IPS-18a (cell line): ENCODE results near the gene TELO2.
"Not testable (repeated sequence)": the region's sequence is repeated elsewhere in the genome, so short reads cannot be mapped to it uniquely, and the experiment has no call there.

ENCODE experiments used
- H3K27ac ChIP-seq: one replicate; pipeline ENCODE4 v1.5.1; 2013; ENCODE audit warnings: low read length
- H3K27me3 ChIP-seq: one replicate; pipeline ENCODE4 v1.6.1; 2013; ENCODE audit warnings: mild to moderate bottlenecking, low read length; ENCODE audit not compliant: control insufficient read depth, insufficient read depth
- H3K36me3 ChIP-seq: one replicate; pipeline ENCODE4 v1.6.1; 2013; ENCODE audit warnings: low read depth, low read length; ENCODE audit not compliant: control insufficient read depth
- H3K4me1 ChIP-seq: one replicate; pipeline ENCODE4 v1.6.1; 2013; ENCODE audit warnings: low read depth, low read length; ENCODE audit not compliant: control insufficient read depth
- H3K4me3 ChIP-seq: one replicate; pipeline ENCODE4 v1.5.1; 2013; ENCODE audit warnings: low read length
- H3K9ac ChIP-seq: one replicate; pipeline ENCODE4 v1.6.1; 2013; ENCODE audit warnings: mild to moderate bottlenecking, low read length, moderate library complexity
- H3K9me3 ChIP-seq: one replicate; pipeline ENCODE4 v1.6.1; 2013; ENCODE audit warnings: low read depth, low read length; ENCODE audit not compliant: control insufficient read depth

TELO2 gene

DNA sequence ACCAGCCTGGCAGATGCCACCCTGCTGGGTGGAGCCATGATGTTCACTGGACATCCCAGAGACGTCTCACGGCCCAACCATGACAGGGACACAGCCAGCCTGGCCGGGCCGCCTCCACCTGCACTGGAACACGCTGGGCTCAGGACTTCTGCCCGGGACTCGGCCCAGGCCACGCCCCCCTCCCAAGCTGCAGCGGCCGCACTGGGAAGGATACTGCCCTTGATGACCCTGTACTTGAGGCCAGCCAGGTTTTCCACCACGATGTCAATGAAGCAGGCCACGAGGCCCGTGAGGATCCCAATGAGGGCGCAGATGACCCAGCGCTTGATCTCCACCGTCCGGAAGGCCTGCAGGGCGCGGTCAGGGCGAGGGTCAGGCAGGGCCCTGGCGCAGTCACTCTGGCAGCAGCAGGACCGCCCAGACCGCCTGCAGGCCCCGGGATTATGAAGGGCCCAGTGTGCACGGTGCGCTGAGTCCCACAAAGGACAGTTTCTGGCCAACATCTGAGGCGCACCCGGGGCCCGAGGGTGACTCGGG lies 32.5 kb upstream of the TELO2 start:
- no peak overlapping the region for H3K9ac ChIP-seq
- H3K9me3 ChIP-seq: no peaks in the 10 kb centered on the region
- H3K36me3 ChIP-seq: peaks cover 13% of the 10 kb centered on the region
- no peak overlapping the region for H3K4me3 ChIP-seq
- H3K27me3 ChIP-seq: no peaks in the 10 kb centered on the region
- no peaks in the 10 kb centered on the region for H3K4me1 ChIP-seq
- no peak overlapping the region for H3K27ac ChIP-seq

DNA sequence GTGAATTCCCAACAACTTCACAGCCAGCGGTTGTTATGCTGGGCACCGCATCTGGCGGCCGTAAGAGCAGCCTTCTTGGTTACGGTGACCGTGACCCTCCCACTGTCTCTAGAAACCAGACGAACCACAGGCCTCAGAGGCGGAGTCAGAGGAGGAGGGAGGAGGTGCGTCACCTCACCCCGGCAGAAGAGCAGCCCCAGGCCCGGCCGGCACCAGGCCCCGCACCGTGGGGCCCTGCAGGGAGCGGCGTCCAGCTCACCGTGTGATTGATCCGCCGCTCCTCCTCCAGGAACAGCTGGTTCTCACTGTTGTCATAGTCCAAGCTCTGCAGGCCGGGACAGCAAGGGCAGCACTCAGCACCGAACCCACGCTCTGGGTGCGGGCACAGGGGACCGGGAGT lies 32.0 kb upstream of the TELO2 start:
- Histone ChIP-seq H3K4me1 (no peaks in the 10 kb centered on the region), H3K27me3 (no peaks in the 10 kb centered on the region), H3K9me3 (no peaks in the 10 kb centered on the region), H3K4me3 (no peak overlapping the region), H3K36me3 (peaks cover 11% of the 10 kb centered on the region), H3K9ac (no peak overlapping the region), H3K27ac (no peak overlapping the region)

DNA sequence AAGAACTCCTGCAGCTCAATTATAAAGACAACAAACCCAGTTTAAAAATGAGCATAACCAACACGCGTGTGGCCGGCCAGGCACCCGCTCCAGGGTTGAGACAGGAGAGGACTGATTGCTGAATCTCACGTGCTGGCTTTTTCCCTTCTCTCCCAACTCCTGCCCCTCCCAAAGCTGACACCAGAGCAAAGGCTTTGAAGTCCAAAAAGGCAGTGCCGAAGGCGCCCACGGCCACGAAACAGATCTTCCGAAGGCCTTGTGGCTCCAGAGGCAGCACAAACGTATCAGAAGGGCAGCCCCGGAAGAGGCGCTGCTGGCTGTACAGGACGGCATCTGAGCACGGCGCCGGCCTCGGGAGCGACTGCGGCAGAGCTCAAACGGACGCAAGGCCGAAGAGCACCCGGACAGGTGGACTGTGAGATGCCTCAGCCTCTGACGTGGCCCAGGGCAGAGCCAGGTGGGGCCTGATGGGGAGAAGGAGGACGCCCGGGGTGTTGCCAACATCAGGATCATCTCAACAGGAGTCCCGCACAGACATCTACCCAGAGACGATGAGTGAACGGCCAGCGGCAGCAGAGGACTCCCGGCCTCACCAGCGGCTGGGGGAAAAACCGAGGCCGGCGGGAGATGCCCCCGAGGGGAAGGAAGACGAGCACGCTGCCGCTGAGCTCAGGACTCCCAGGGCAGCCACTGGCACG lies 28.8 kb upstream of the TELO2 start:
- no peak overlapping the region for H3K4me3 ChIP-seq

DNA sequence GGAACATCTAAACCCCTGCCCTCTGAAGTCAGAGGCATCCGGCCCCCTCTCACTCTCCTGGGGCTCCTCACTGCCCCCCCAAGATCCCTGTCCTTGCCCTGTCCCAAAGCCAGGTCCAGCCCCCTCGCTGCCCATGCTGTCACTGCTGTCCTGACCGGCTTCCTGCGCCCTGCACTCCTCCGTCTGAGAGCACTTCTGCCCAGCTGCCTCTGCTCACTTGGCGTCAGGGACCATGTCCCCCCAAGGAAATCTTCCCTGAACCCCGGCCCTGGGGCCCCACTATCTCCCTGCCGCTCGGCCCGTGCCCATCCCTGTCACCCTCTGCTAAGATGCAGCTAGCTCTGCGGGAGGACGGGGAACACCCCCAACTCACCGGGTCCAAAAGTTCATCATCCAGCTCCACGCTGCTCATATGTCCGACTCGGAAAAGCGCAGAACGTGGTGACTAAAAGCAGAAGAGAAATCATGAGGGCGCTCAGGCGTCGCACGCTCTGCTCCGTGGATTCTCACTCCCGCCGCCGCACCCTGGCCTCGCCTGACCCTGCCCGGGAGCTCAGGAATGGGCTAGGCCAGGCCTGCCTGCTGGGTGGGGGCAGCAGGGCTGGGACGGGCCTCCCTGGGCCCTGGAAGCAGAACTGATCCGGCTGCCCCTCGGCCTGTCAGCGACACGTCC lies 28.1 kb upstream of the TELO2 start:
- Histone ChIP-seq H3K36me3 (peaks cover 10% of the 10 kb centered on the region), H3K9ac (no peak overlapping the region), H3K27ac (no peak overlapping the region), H3K4me1 (no peaks in the 10 kb centered on the region), H3K4me3 (no peak overlapping the region), H3K9me3 (no peaks in the 10 kb centered on the region), H3K27me3 (no peaks in the 10 kb centered on the region)

More for the DNA sequence above, 28.8 kb upstream of the TELO2 start:
- Histone ChIP-seq H3K27me3 (no peaks in the 10 kb centered on the region), H3K27ac (no peak overlapping the region), H3K9me3 (no peaks in the 10 kb centered on the region), H3K4me1 (no peaks in the 10 kb centered on the region), H3K9ac (no peak overlapping the region), H3K36me3 (peaks cover 11% of the 10 kb centered on the region)

DNA sequence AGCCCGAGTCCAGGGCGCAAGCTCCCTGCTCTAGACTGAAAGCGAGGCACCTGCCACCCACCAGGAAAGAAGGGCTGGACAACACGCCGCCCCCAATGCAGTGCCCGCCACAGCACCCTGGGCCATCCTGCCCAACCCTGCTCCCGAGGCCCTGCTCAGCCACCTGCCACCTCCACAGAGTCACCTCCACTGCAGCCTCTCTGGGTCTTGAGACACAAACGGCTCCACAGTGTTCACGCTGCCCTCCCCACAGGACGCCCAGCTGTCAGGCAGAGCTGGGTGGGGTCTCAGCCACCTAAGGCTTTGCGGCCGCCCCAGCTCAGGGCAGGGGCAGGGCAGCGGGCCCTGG lies 27.6 kb upstream of the TELO2 start:
- Histone ChIP-seq H3K4me1 (no peaks in the 10 kb centered on the region), H3K9ac (no peak overlapping the region), H3K27me3 (no peaks in the 10 kb centered on the region)

DNA sequence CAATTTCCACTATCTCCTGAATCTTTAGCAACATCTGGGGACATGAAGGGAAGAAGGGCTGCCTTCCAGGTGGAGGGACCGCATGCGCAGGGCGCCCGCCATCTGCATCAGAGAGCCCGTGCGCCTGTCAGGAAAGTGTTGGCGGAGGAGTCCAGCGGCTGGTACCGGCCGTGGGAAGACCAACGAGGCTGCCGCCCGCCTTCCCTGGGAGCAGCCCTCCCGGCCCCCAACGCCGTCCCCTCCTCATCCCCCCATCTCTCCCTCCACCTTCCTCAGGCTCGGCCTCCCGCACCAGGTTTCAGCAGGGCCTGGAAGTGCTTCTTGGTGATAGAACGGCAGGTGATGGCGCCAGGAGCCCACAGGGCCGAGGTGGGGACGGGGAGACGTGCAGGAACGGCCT lies 27.1 kb upstream of the TELO2 start:
- no peaks in the 10 kb centered on the region for H3K4me1 ChIP-seq
- H3K9ac ChIP-seq: no peak overlapping the region
- H3K9me3 ChIP-seq: no peaks in the 10 kb centered on the region
- H3K27me3 ChIP-seq: no peaks in the 10 kb centered on the region
- no peak overlapping the region for H3K27ac ChIP-seq
- H3K36me3 ChIP-seq: no peaks in the 10 kb centered on the region
- no peak overlapping the region for H3K4me3 ChIP-seq

More for the DNA sequence above, 27.6 kb upstream of the TELO2 start:
- no peak overlapping the region for H3K4me3 ChIP-seq
- H3K36me3 ChIP-seq: peaks cover 5% of the 10 kb centered on the region
- no peaks in the 10 kb centered on the region for H3K9me3 ChIP-seq
- H3K27ac ChIP-seq: no peak overlapping the region

DNA sequence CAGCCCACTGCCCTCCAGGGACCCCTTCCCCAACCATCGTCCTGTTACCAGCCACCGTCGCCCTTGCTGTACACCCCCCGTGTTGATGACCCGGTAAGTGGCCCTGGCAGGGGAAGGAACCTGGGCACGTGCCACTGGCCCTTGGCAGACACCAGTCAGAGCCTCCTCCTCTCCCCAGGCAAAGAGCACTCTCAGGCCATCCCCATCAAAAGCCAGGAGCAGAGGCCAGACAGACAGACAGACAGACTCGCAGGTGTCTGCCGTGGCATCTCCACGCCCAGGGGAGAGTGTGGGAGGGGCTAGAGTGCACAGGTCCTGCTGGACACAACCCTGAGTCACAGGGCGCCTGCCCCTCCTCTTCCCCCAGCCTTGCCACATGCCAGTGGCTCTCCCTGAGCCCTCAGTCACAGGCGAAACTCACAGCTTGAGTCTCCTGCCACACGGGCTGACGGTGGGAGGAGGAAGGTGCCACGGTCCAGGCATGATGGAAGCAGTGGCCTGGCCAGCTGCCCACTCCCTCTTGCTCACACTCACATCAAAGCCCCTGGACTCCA lies 26.1 kb upstream of the TELO2 start:
- no peak overlapping the region for H3K27ac ChIP-seq
- no peaks in the 10 kb centered on the region for H3K4me1 ChIP-seq
- no peaks in the 10 kb centered on the region for H3K9me3 ChIP-seq
- H3K36me3 ChIP-seq: no peaks in the 10 kb centered on the region
- H3K4me3 ChIP-seq: no peak overlapping the region
- H3K9ac ChIP-seq: no peak overlapping the region
- no peaks in the 10 kb centered on the region for H3K27me3 ChIP-seq

DNA sequence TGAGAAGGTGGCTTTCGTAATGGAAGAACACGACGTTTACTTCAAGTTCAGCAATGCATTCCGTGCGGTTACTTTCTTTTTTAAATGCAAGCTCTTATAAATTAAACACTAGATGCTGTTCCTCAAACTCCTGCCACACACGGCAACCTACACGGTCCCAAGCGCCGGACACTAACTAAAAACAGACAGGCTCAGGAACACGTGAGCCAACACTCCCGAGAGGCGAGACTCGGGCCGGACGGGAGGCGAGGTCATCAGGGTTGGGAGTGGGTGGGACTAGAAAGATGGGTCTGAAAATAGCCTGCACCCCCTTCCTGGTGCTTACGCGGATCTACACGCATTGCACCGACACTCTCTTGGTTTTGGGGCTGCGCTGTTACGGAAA lies 24.7 kb upstream of the TELO2 start:
- Histone ChIP-seq H3K9me3 (no peaks in the 10 kb centered on the region), H3K4me3 (no peak overlapping the region), H3K36me3 (no peaks in the 10 kb centered on the region), H3K9ac (no peak overlapping the region), H3K4me1 (no peaks in the 10 kb centered on the region), H3K27ac (no peak overlapping the region), H3K27me3 (no peaks in the 10 kb centered on the region)

DNA sequence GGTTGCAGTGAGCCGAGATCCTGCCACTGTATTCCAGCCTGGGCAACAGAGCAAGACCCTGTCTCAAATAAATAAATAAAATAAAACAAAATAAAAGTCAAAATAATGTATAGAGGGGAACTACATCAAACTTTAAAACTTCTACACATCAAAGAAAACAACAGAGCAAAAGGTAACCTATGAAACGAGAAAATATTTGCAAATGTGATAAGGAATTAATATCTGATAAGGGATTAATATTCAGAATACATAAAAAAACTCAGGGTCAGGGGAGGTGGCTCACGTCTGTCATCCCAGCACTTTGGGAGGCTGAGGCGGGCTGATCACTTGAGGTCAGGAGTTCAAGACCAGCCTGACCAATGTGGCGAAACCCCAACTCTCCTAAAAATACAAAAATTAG lies 24.0 kb upstream of the TELO2 start:
- not testable (repeated sequence) for H3K9me3 ChIP-seq, H3K36me3 ChIP-seq, H3K9ac ChIP-seq, H3K27me3 ChIP-seq, H3K4me1 ChIP-seq, H3K27ac ChIP-seq, H3K4me3 ChIP-seq

DNA sequence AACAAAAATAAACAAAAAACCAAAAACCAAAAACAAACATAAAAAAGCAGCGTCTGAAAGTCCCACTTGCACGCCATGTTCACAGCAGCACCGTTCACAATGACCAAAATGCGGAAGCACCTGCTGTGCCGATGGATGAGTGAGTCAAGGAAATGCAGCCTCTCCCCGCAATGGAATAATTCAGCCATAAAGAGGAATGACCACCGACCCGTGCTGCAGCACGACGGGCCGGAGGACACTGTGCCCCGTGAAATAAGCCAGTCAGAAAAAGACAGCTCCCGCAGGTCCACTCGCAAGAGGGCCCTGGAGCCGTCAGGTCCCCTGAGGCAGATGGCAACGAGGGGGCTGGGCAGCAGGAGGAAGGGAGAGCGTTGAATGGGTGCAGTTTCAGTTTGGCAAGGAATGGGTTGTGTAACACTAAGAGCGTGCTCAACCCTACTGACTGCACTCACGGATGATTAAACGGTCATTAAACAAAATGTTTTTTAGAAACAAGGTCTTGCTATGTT lies 23.4 kb upstream of the TELO2 start:
- no peak overlapping the region for H3K9ac ChIP-seq
- peaks cover 7% of the 10 kb centered on the region for H3K4me1 ChIP-seq
- no peak overlapping the region for H3K27ac ChIP-seq
- no peaks in the 10 kb centered on the region for H3K36me3 ChIP-seq
- peaks cover 4% of the 10 kb centered on the region for H3K27me3 ChIP-seq
- H3K4me3 ChIP-seq: no peak overlapping the region
- H3K9me3 ChIP-seq: no peaks in the 10 kb centered on the region

DNA sequence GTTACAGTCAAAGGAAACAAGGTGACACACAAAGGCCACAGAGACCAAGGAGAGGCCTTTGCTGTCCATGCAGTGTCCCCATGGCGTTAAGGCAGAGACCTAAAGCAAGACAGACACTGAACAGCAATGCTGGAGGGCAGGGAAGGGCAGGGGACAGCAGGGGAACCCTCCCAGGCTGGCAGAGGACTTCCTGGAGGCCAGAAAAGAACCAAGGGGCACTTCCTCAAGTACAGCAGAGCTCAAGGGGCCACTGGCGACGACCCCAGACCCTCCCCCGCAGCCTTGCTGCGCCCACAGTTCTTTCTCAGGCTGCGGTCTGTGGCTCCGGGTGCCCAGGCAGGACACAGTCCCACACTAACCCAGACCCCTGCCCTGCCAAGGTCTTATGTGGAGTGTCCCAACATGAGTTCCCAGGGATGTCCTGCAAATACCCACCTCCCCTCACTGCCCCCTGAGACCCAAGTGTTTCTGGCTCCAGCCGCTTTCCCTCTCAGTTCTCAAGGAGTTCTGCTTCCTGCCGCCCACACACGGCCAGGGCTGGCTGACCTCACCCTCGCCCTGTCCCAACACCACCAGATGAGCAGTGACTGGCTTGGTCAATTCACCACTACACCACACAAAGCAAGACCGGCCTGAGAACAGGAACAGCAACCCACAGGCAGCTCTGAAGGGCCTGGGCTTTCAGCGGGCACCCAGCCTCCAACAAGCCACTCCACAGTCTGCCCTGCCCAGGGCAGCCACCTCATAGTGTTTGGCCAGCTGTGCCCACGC lies 22.5 kb upstream of the TELO2 start:
- Histone ChIP-seq H3K9me3 (no peaks in the 10 kb centered on the region), H3K27ac (no peak overlapping the region), H3K4me3 (no peak overlapping the region), H3K4me1 (peaks cover 7% of the 10 kb centered on the region), H3K27me3 (peaks cover 9% of the 10 kb centered on the region), H3K36me3 (no peaks in the 10 kb centered on the region), H3K9ac (no peak overlapping the region)
